ENCODE data around the gene DMD.
A peak's percentile ranks its signal among the peaks of the same experiment; 100 is the strongest.

Gene DMD

GRCh38 chrX:33204889-33205288, 6.5 kb downstream of the DMD start:
- TF ChIP-seq, protein P1, sequence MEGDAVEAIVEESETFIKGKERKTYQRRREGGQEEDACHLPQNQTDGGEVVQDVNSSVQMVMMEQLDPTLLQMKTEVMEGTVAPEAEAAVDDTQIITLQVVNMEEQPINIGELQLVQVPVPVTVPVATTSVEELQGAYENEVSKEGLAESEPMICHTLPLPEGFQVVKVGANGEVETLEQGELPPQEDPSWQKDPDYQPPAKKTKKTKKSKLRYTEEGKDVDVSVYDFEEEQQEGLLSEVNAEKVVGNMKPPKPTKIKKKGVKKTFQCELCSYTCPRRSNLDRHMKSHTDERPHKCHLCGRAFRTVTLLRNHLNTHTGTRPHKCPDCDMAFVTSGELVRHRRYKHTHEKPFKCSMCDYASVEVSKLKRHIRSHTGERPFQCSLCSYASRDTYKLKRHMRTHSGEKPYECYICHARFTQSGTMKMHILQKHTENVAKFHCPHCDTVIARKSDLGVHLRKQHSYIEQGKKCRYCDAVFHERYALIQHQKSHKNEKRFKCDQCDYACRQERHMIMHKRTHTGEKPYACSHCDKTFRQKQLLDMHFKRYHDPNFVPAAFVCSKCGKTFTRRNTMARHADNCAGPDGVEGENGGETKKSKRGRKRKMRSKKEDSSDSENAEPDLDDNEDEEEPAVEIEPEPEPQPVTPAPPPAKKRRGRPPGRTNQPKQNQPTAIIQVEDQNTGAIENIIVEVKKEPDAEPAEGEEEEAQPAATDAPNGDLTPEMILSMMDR (conservative IDR thresholded peaks at IDR 0.05; ENCODE audit: control insufficient read depth, insufficient read depth, low read depth, low read length), result no peak
- no peak overlapping the region for H3K4me3 ChIP-seq (ENCODE audit: control insufficient read depth, low read depth, low read length)
- peak; percentile 48 for DNase-seq (ENCODE audit: low read depth)

DNA sequence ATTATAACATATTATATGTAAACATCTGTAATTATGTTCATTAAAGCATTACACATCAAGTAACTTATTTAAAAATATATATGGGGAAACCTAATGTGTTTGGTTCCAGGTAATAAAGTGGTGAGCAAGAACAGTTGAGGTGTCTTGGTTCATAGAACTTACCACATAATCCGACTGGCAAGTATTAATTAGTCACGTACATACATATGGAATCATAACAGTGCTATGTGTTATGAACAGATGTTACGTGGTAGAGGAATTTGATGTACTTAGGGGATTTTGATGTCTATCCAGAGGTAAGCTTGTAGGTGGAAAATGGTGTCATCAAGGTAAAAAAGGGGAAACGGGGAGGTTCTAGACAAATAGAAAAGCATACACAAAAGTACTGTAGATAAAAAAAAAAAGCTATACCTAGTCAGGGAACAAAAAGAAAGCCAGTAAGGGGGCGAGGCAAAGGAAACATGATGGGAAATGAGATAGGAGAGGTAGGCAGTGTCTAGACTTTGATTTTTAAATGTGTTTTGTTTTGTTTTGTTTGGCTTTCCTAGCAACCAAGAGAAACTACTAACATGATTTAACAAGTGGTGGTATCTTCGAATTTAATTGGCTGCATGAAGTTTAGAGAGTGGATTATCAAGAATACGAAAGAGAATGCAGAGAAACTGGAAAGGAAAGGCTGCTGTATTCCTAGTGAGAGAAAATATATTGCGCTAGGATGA, 12.6 kb downstream of the DMD start:
- no peak overlapping the region for H3K4me3 ChIP-seq (ENCODE audit: control insufficient read depth, low read depth, low read length)
- no peak for DNase-seq (ENCODE audit: low read depth)
- TF ChIP-seq, protein P1 (conservative IDR thresholded peaks at IDR 0.05; ENCODE audit: control insufficient read depth, insufficient read depth, low read depth, low read length), result no peak

DNA sequence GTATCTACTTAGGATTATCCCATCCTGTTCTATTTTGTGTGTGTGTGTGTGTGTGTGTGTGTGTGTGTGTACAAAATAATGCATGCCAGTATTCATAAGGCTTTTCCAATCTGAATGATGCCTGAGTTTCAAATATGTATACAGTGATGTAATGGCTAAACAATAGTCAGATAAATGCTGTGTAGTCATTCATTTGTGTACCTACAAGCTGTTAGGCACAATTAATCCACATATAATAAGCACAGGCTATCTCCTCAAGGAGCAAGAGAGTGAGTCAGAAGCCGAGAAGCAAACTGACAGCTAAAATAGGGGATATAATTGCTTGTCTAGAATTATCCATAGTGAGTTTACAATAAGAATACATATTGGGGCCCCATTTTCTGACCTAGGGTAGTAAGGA, 15.7 kb downstream of the DMD start:
- no peak overlapping the region for H3K4me3 ChIP-seq (ENCODE audit: control insufficient read depth, low read depth, low read length)
- TF ChIP-seq, protein P1 (conservative IDR thresholded peaks at IDR 0.05; ENCODE audit: control insufficient read depth, insufficient read depth, low read depth, low read length), result no peak
- no peak for DNase-seq (ENCODE audit: low read depth)

- no peak overlapping the region for H3K4me3 ChIP-seq (ENCODE audit: control insufficient read depth, low read depth, low read length)
- DNase-seq (ENCODE audit: low read depth), result peak; percentile 5
- TF ChIP-seq, protein P1 (conservative IDR thresholded peaks at IDR 0.05; ENCODE audit: control insufficient read depth, insufficient read depth, low read depth, low read length), result no peak
Observed at GRCh38 chrX:33194876-33195433, 16.4 kb downstream of the DMD start.

- TF ChIP-seq, protein P1 (conservative IDR thresholded peaks at IDR 0.05; ENCODE audit: control insufficient read depth, insufficient read depth, low read depth, low read length), result no peak
- no peak overlapping the region for H3K4me3 ChIP-seq (ENCODE audit: control insufficient read depth, low read depth, low read length)
- DNase-seq (ENCODE audit: low read depth), result no peak
Observed at GRCh38 chrX:33194289-33194688, 17.1 kb downstream of the DMD start.

- DNase-seq (ENCODE audit: low read depth), result no peak
- TF ChIP-seq, protein P1 (conservative IDR thresholded peaks at IDR 0.05; ENCODE audit: control insufficient read depth, insufficient read depth, low read depth, low read length), result no peak
Observed at GRCh38 chrX:33190016-33190415, 21.3 kb downstream of the DMD start.

More at GRCh38 chrX:33190016-33190415, 21.3 kb downstream of the DMD start:
- no peak overlapping the region for H3K4me3 ChIP-seq (ENCODE audit: control insufficient read depth, low read depth, low read length)

All from fibroblast of mammary gland (primary cell).